Osteoblast (primary cell): ENCODE data around the gene CARMIL3. TPM values are rescaled to one million over a fixed set of nuclear protein-coding genes. Genes with fewer than 3 reads are reported as not detected.

Source experiments
- DNase-seq: peaks from one replicate; pipeline ENCODE4 v3.0.0; 2011; ENCODE audit warnings: low spot score, mixed read lengths; ENCODE audit not compliant: insufficient read length; ENCODE audit errors: missing footprints
- H2AFZ ChIP-seq: 2 replicates; pipeline ENCODE4 v1.6.0; 2011; ENCODE audit warnings: mild to moderate bottlenecking, low read length
- H3K27ac ChIP-seq: 2 replicates; pipeline ENCODE4 v1.5.1; 2011; ENCODE audit warnings: mild to moderate bottlenecking, low read depth, low read length, moderate library complexity
- H3K27me3 ChIP-seq: 2 replicates; pipeline ENCODE4 v1.6.0; 2012; ENCODE audit warnings: mild to moderate bottlenecking, control low read depth, inconsistent platforms, low read length, moderate library complexity; ENCODE audit not compliant: insufficient read depth
- H3K36me3 ChIP-seq: 2 replicates; pipeline ENCODE4 v1.5.1; 2011; ENCODE audit warnings: mild to moderate bottlenecking, low read length, control low read depth, moderate library complexity; ENCODE audit not compliant: insufficient read depth
- H3K4me1 ChIP-seq: 2 replicates; pipeline ENCODE4 v1.5.1; 2011; ENCODE audit warnings: mild to moderate bottlenecking, low read length, control low read depth, moderate library complexity; ENCODE audit not compliant: insufficient read depth
- H3K4me2 ChIP-seq: 2 replicates; pipeline ENCODE4 v1.6.0; 2011; ENCODE audit warnings: mild to moderate bottlenecking, low read length; ENCODE audit not compliant: insufficient read depth
- H3K4me3 ChIP-seq: fragments of 200-600 bp; sonication (generic); 3 replicates; pipeline ENCODE4 v1.5.1; 2012; ENCODE audit warnings: mild to moderate bottlenecking, low read length, inconsistent platforms; ENCODE audit not compliant: insufficient read depth
- H3K79me2 ChIP-seq: 2 replicates; pipeline ENCODE4 v1.6.0; 2012; ENCODE audit warnings: mild to moderate bottlenecking, low read length, control low read depth, inconsistent platforms; ENCODE audit not compliant: insufficient read depth
- H3K9me3 ChIP-seq: 2 replicates; pipeline ENCODE4 v1.5.1; 2011; ENCODE audit warnings: low read depth, low read length, control low read depth
- H4K20me1 ChIP-seq: 2 replicates; pipeline ENCODE4 v1.6.0; 2012; ENCODE audit warnings: mild to moderate bottlenecking, low read length, control low read depth; ENCODE audit not compliant: insufficient read depth
- CTCF ChIP-seq: IDR thresholded peaks from 2 replicates; pipeline ENCODE4 v1.5.1; 2011; ENCODE audit warnings: mild to moderate bottlenecking, low read depth, low read length, moderate library complexity; ENCODE audit errors: extremely low read depth
- total RNA-seq: library from RNA; depleted of rRNA; stranded (reverse); fragments of >200 nt; gene quantifications from 2 replicates; pipeline ENCODE4 v1.2.3, GENCODE V29; 2012

CARMIL3 gene
- total RNA-seq, 1 donor: not detected

DNA sequence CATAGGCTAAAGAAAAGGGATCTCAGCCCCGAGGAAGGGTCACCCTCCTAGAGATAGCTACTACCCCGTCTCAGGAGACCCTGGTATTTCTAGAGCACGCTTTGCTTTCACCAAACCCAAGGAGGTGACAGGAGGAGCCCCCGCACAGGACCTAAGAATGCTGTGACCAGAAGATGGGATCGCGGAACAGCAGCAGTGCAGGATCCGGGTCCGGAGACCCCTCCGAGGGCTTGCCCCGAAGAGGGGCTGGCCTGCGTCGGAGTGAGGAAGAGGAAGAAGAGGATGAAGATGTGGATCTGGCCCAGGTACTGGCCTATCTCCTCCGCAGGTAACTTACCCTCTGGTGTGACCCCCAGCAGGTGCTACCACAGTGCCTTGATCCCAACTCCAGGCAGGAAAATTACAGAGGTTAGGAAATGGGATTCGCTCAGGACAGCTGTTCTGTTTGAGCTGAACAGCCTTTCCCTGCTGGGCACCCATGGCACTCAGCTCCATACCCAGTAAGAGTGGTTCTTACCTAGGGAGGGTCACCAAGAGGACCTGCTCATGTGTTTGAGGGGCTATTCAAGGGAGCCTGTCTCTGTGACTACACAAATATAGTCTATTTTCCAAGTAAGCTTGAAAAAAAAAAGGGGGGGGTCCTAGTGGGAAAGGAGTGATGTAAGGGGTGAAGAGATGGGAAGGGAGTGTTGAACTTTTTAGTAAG, 63.8 kb downstream of the CARMIL3 start:
- H3K27me3 ChIP-seq: no peaks in the 10 kb centered on the region
- H3K4me1 ChIP-seq: peaks cover 14% of the 10 kb centered on the region
- peak overlapping the region; percentile 87 for H2AFZ ChIP-seq
- peaks cover 13% of the 10 kb centered on the region for H3K79me2 ChIP-seq
- TF ChIP-seq CTCF: no peak
- H3K9me3 ChIP-seq: no peaks in the 10 kb centered on the region
- H3K4me3 ChIP-seq: peak overlapping the region; percentile 82
- no peaks in the 10 kb centered on the region for H4K20me1 ChIP-seq
- DNase-seq: peak; percentile 67
- H3K27ac ChIP-seq: peak overlapping the region; percentile 98
- peak overlapping the region; percentile 96 for H3K4me2 ChIP-seq
- H3K36me3 ChIP-seq: peaks cover 30% of the 10 kb centered on the region

- TF ChIP-seq CTCF: no peak
- Histone ChIP-seq H2AFZ (no peak overlapping the region), H3K4me1 (peaks cover 14% of the 10 kb centered on the region), H3K27ac (no peak overlapping the region), H3K9me3 (no peaks in the 10 kb centered on the region), H4K20me1 (no peaks in the 10 kb centered on the region), H3K4me2 (peak overlapping the region; percentile 96), H3K4me3 (peak overlapping the region; percentile 82), H3K36me3 (peaks cover 36% of the 10 kb centered on the region), H3K27me3 (no peaks in the 10 kb centered on the region), H3K79me2 (peaks cover 13% of the 10 kb centered on the region)
- no peak for DNase-seq
These were observed 64.5 kb downstream of the CARMIL3 start for GRCh38 chr14:24116128-24116814.

- no peaks in the 10 kb centered on the region for H3K27me3 ChIP-seq
- peaks cover 14% of the 10 kb centered on the region for H3K4me1 ChIP-seq
- no peak overlapping the region for H3K4me3 ChIP-seq
- TF ChIP-seq CTCF: no peak
- peaks cover 42% of the 10 kb centered on the region for H3K36me3 ChIP-seq
- peak; percentile 30 for DNase-seq
- H2AFZ ChIP-seq: no peak overlapping the region
- no peaks in the 10 kb centered on the region for H4K20me1 ChIP-seq
- H3K9me3 ChIP-seq: no peaks in the 10 kb centered on the region
- H3K79me2 ChIP-seq: peaks cover 13% of the 10 kb centered on the region
- H3K27ac ChIP-seq: no peak overlapping the region
- H3K4me2 ChIP-seq: no peak overlapping the region
These were observed 65.4 kb downstream of the CARMIL3 start for GRCh38 chr14:24117179-24117578.

Other genes with a start within 250 kb of the CARMIL3 start
- gene DHRS4, start 98.2 kb upstream of the CARMIL3 start, total RNA-seq: 31.5 and 36.5 TPM in 2 replicates
- 9.0 and 9.7 TPM in 2 replicates for gene DHRS4L2, start 63.1 kb upstream of the CARMIL3 start, total RNA-seq
- gene CPNE6, start 19.6 kb downstream of the CARMIL3 start, total RNA-seq: not detected in 2 replicates
- 26.2 and 35.1 TPM in 2 replicates for gene PCK2, start 42.3 kb downstream of the CARMIL3 start, total RNA-seq
- 73.4 and 84.7 TPM in 2 replicates for gene DCAF11, start 62.8 kb downstream of the CARMIL3 start, total RNA-seq
- 1.5 and 1.8 TPM in 2 replicates for gene NRL, start 62.9 kb downstream of the CARMIL3 start, total RNA-seq
- 0.29 and 0.72 TPM in 2 replicates for gene FITM1, start 78.7 kb downstream of the CARMIL3 start, total RNA-seq
- gene PSME1, start 84.2 kb downstream of the CARMIL3 start, total RNA-seq: 95.5 and 111 TPM in 2 replicates
- 6.9 and 9.1 TPM in 2 replicates for gene EMC9, start 89.6 kb downstream of the CARMIL3 start, total RNA-seq
- gene PSME2, start 94.6 kb downstream of the CARMIL3 start, total RNA-seq: 47.7 and 55.7 TPM in 2 replicates
- 43.9 and 49.6 TPM in 2 replicates for gene RNF31, start 95.5 kb downstream of the CARMIL3 start, total RNA-seq
- gene IRF9, start 109.3 kb downstream of the CARMIL3 start, total RNA-seq: 102 and 117 TPM in 2 replicates
- gene REC8, start 120.1 kb downstream of the CARMIL3 start, total RNA-seq: 3.3 and 3.5 TPM in 2 replicates
- 38.9 and 47.0 TPM in 2 replicates for gene IPO4, start 136.8 kb downstream of the CARMIL3 start, total RNA-seq
- gene TM9SF1, start 143.4 kb downstream of the CARMIL3 start, total RNA-seq: 78.2 and 84.3 TPM in 2 replicates
- 0.36 TPM in 1 of 2 replicates, not detected in the other for gene TSSK4, start 153.7 kb downstream of the CARMIL3 start, total RNA-seq
- gene CHMP4A, start 161.5 kb downstream of the CARMIL3 start, total RNA-seq: 19.2 TPM in 2 replicates
- gene MDP1, start 164.1 kb downstream of the CARMIL3 start, total RNA-seq: 14.1 and 14.8 TPM in 2 replicates
- 56.3 and 69.1 TPM in 2 replicates for gene NEDD8, start 180.4 kb downstream of the CARMIL3 start, total RNA-seq
- gene GMPR2, start 180.9 kb downstream of the CARMIL3 start, total RNA-seq: 70.7 and 86.5 TPM in 2 replicates
- gene TINF2, start 190.6 kb downstream of the CARMIL3 start, total RNA-seq: 62.6 and 63.4 TPM in 2 replicates
- 0.36 and 1.2 TPM in 2 replicates for gene TGM1, start 211.2 kb downstream of the CARMIL3 start, total RNA-seq
- 28.9 and 34.0 TPM in 2 replicates for gene RABGGTA, start 219.6 kb downstream of the CARMIL3 start, total RNA-seq
- 9.8 and 13.6 TPM in 2 replicates for gene DHRS1, start 247.8 kb downstream of the CARMIL3 start, total RNA-seq
- 17.4 and 21.0 TPM in 2 replicates for gene NOP9, start 247.8 kb downstream of the CARMIL3 start, total RNA-seq